Neuronal stem cell (in vitro differentiated cells): ENCODE data around the gene RPS19BP1.
"Not testable (repeated sequence)": the region's sequence is repeated elsewhere in the genome, so short reads cannot be mapped to it uniquely, and the experiment has no call there.

Experiments
- DNase-seq: peaks from one replicate; pipeline ENCODE4 v3.0.0-alpha.2; 2013; ENCODE audit warnings: low spot score
- H2AFZ ChIP-seq: one replicate; pipeline ENCODE4 v1.6.1; 2013; ENCODE audit warnings: mild to moderate bottlenecking, low read length, inconsistent platforms
- H2AK5ac ChIP-seq: 2 replicates; pipeline ENCODE4 v1.6.1; 2013; ENCODE audit warnings: low read depth, mild to moderate bottlenecking, inconsistent platforms, low read length, moderate library complexity, mixed read lengths
- H2BK120ac ChIP-seq: 2 replicates; pipeline ENCODE4 v1.6.1; 2013; ENCODE audit warnings: low read depth, mild to moderate bottlenecking, inconsistent platforms, low read length, moderate library complexity, mixed read lengths
- H2BK12ac ChIP-seq: one replicate; pipeline ENCODE4 v1.6.1; 2013; ENCODE audit warnings: low read length, inconsistent platforms
- H2BK15ac ChIP-seq: 2 replicates; pipeline ENCODE4 v1.6.1; 2013; ENCODE audit warnings: mild to moderate bottlenecking, low read length, inconsistent platforms, mixed read lengths
- H2BK5ac ChIP-seq: one replicate; pipeline ENCODE4 v1.6.1; 2013; ENCODE audit warnings: inconsistent platforms, mild to moderate bottlenecking, low read length, moderate library complexity
- H3K14ac ChIP-seq: one replicate; pipeline ENCODE4 v1.6.1; 2013; ENCODE audit warnings: low read length, inconsistent platforms
- H3K18ac ChIP-seq: 2 replicates; pipeline ENCODE4 v1.6.1; 2013; ENCODE audit warnings: low read length, inconsistent platforms
- H3K23ac ChIP-seq: 2 replicates; pipeline ENCODE4 v1.6.1; 2013; ENCODE audit warnings: low read depth, mild to moderate bottlenecking, mixed read lengths, low read length, inconsistent platforms; ENCODE audit not compliant: poor library complexity
- H3K27ac ChIP-seq: replicated peaks from 3 replicates; pipeline ENCODE4 v1.5.1; 2013; ENCODE audit warnings: low read length, inconsistent platforms
- H3K27me3 ChIP-seq, 3 experiments: 2 replicates each; pipeline ENCODE4 v1.6.1; 2013; ENCODE audit warnings: low read length in 3 of 3, mild to moderate bottlenecking in 2 of 3, inconsistent platforms in 1 of 3, low read depth in 1 of 3, mixed read lengths in 1 of 3, moderate library complexity in 1 of 3; ENCODE audit not compliant: control insufficient read depth in 3 of 3, insufficient read depth in 3 of 3
- H3K36me3 ChIP-seq, 2 donors: replicated peaks in 1 of 2; 2 replicates each; pipeline ENCODE4 v1.6.1; 2013; ENCODE audit warnings: low read length in 2 of 2; ENCODE audit not compliant: control insufficient read depth in 2 of 2, insufficient read depth in 2 of 2
- H3K4ac ChIP-seq: 2 replicates; pipeline ENCODE4 v1.6.1; 2013; ENCODE audit warnings: inconsistent platforms, mild to moderate bottlenecking, low read length, moderate library complexity
- H3K4me1 ChIP-seq, 2 donors: 1 replicate in 1 of 2; 2 replicates in 1 of 2; pipeline ENCODE4 v1.6.1; 2013; ENCODE audit warnings: low read length in 2 of 2, low read depth in 1 of 2; ENCODE audit not compliant: control insufficient read depth in 2 of 2, insufficient read depth in 1 of 2
- H3K4me2 ChIP-seq: one replicate; pipeline ENCODE4 v1.6.1; 2013; ENCODE audit warnings: mild to moderate bottlenecking, low read length, inconsistent platforms; ENCODE audit not compliant: insufficient read depth, poor library complexity, severe bottlenecking
- H3K4me3 ChIP-seq, 2 donors: 2 replicates each; pipeline ENCODE4 v1.5.1; 2013; ENCODE audit warnings: low read length in 2 of 2, mild to moderate bottlenecking in 2 of 2, inconsistent platforms in 1 of 2, moderate library complexity in 1 of 2
- H3K79me1 ChIP-seq: one replicate; pipeline ENCODE4 v1.6.1; 2013; ENCODE audit warnings: low read depth, mild to moderate bottlenecking, inconsistent platforms, low read length, moderate library complexity
- H3K9ac ChIP-seq: one replicate; pipeline ENCODE4 v1.6.1; 2013; ENCODE audit warnings: mild to moderate bottlenecking, low read depth, low read length, inconsistent platforms; ENCODE audit not compliant: poor library complexity
- H3K9me3 ChIP-seq, 2 donors: replicated peaks in 1 of 2; 2 replicates each; pipeline versions ENCODE3 to v1.6.1; 2013; ENCODE audit warnings: low read length in 2 of 2, mild to moderate bottlenecking in 2 of 2, inconsistent platforms in 1 of 2, low read depth in 1 of 2, mixed read lengths in 1 of 2, moderate library complexity in 1 of 2; ENCODE audit not compliant: control insufficient read depth in 2 of 2, insufficient read depth in 1 of 2
- H4K8ac ChIP-seq: one replicate; pipeline ENCODE4 v1.6.1; 2013; ENCODE audit warnings: low read depth, mild to moderate bottlenecking, inconsistent platforms, low read length, moderate library complexity
- H4K91ac ChIP-seq: one replicate; pipeline ENCODE4 v1.6.1; 2013; ENCODE audit warnings: low read length, low read depth, mild to moderate bottlenecking, inconsistent platforms; ENCODE audit not compliant: poor library complexity
- WGBS, 2 donors: extraction: QIAGEN DNeasy Blood & Tissue Kit; methylation state at CpG; one replicate each; pipeline ENCODE4 v1.1.7; 2013; ENCODE audit warnings: missing lambda C conversion rate in 2 of 2, mixed read lengths in 1 of 2; ENCODE audit not compliant: insufficient read length in 2 of 2, insufficient replicate concordance in 1 of 2; ENCODE audit errors: extremely low coverage in 2 of 2; 5-methylcytosine and 5-hydroxymethylcytosine counted together

Gene RPS19BP1

DNA sequence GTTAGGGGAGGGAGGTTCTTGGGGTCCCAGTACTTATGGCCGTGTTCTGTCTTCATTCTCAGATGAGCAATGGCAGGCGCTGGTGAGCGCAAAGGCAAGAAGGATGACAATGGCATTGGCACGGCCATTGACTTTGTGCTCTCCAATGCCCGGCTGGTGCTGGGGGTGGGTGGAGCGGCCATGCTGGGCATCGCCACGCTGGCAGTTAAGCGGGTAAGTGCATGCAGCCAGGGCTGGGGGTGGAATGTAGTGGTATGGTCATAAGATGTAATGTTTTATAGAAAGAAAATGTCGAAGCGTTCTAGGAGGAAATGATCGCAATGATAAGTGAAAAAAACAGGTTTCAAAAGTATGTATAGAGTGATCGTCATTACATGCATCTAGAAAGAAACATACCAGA, 21.3 kb downstream of the RPS19BP1 start:
- no peak overlapping the region for H4K8ac ChIP-seq
- no peak overlapping the region for H2BK120ac ChIP-seq
- H3K18ac ChIP-seq = no peak overlapping the region
- no peak overlapping the region for H3K4me2 ChIP-seq
- H3K27me3 ChIP-seq = no peaks in the 10 kb centered on the region
- H3K9me3 ChIP-seq = no peaks in the 10 kb centered on the region
- H4K91ac ChIP-seq = no peak overlapping the region
- H2AFZ ChIP-seq = no peak overlapping the region
- no peak overlapping the region for H3K27ac ChIP-seq
- no peak overlapping the region for H3K4me3 ChIP-seq
- no peak overlapping the region for H3K23ac ChIP-seq
- no peak overlapping the region for H2BK12ac ChIP-seq
- H3K14ac ChIP-seq = no peak overlapping the region
- no peak for DNase-seq
- H2BK15ac ChIP-seq = no peak overlapping the region
- no peak overlapping the region for H3K4ac ChIP-seq
- no peak overlapping the region for H2AK5ac ChIP-seq
- no peak overlapping the region for H2BK5ac ChIP-seq
- H3K36me3 ChIP-seq = peaks cover 51 to 95% of the 10 kb centered on the region in 2 donors
- WGBS, 2 donors = 100% methylated on average over 3 of the region's 13 CpGs; no CpG with 5 or more reads in 1 of the 2 donors
- H3K9ac ChIP-seq = no peak overlapping the region
- peaks cover 6% of the 10 kb centered on the region for H3K79me1 ChIP-seq
- no peaks in the 10 kb centered on the region for H3K4me1 ChIP-seq

DNA sequence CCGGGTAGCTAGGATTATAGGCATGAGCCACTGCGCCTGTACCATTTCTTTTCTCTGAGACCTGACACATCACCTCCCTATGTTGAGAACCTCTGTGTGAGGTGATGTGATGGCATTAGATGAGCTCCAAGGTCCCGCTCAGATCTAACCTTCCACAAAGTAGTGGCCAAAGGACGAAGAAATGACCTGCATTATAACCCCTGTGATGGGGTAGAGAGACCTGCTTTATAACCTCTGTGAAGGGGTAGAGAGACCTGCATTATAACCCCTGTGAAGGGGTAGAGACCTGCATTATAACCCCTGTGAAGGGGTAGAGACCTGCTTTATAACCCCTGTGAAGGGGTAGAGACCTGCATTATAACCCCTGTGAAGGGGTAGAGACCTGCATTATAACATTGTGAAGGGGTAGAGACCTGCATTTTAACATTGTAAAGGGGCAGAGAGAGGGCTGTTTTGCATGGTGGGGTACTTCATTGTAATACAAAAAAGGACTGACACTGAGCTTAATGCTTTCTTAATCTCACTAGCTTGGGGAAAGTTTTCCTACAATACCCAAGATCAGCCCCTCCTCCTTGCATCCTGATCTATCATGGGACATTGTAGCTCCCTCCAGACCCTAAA, 21.9 kb downstream of the RPS19BP1 start:
- Histone ChIP-seq H2BK120ac (no peak overlapping the region), H2BK15ac (no peak overlapping the region), H3K79me1 (peaks cover 6% of the 10 kb centered on the region), H3K27me3 (no peaks in the 10 kb centered on the region), H2BK5ac (no peak overlapping the region), H3K4me2 (no peak overlapping the region), H4K91ac (no peak overlapping the region), H3K36me3 (peaks cover 55 to 95% of the 10 kb centered on the region in 2 donors), H3K14ac (no peak overlapping the region), H3K9me3 (no peaks in the 10 kb centered on the region), H3K4me1 (no peaks in the 10 kb centered on the region), H2AK5ac (no peak overlapping the region), H2BK12ac (no peak overlapping the region), H3K4ac (no peak overlapping the region), H4K8ac (no peak overlapping the region), H3K23ac (no peak overlapping the region), H3K18ac (no peak overlapping the region), H3K9ac (no peak overlapping the region), H3K27ac (no peak overlapping the region), H3K4me3 (no peak overlapping the region), H2AFZ (no peak overlapping the region)
- no peak for DNase-seq
- WGBS, 2 donors = no CpG with 5 or more reads among the region's 4 CpGs

DNA sequence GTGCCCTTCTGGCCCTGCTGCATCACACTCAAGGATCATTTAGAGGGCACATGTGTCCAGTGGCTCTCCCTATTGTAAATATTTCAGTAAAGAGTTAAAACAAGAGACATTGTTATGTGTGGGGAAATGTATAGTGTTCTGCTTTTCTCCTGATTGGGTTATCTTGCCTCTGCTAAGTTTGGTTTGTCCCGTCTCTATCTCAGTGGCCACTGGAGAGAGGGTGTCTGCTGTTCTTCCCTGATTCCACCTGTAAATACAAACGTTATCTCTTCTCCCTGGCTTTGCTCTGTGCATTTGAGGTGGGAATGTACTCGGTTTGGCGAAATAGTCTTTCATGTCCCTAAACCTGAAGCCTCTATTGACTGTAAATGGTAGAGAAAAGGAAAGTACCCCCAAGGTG, 24.2 kb downstream of the RPS19BP1 start:
- Histone ChIP-seq H2BK12ac (no peak overlapping the region), H3K79me1 (peaks cover 5% of the 10 kb centered on the region), H4K8ac (no peak overlapping the region), H3K36me3 (peaks cover 50 to 95% of the 10 kb centered on the region in 2 donors), H2AFZ (no peak overlapping the region), H2BK15ac (no peak overlapping the region), H2AK5ac (no peak overlapping the region), H3K27ac (no peak overlapping the region), H3K4me1 (no peaks in the 10 kb centered on the region), H3K4ac (no peak overlapping the region), H2BK120ac (no peak overlapping the region), H3K14ac (no peak overlapping the region), H2BK5ac (no peak overlapping the region), H3K4me2 (no peak overlapping the region), H4K91ac (no peak overlapping the region), H3K4me3 (no peak overlapping the region), H3K9ac (no peak overlapping the region), H3K23ac (no peak overlapping the region), H3K27me3 (no peaks in the 10 kb centered on the region), H3K9me3 (no peaks in the 10 kb centered on the region), H3K18ac (no peak overlapping the region)
- WGBS, 2 donors = no CpG with 5 or more reads among the region's 4 CpGs
- DNase-seq = no peak

DNA sequence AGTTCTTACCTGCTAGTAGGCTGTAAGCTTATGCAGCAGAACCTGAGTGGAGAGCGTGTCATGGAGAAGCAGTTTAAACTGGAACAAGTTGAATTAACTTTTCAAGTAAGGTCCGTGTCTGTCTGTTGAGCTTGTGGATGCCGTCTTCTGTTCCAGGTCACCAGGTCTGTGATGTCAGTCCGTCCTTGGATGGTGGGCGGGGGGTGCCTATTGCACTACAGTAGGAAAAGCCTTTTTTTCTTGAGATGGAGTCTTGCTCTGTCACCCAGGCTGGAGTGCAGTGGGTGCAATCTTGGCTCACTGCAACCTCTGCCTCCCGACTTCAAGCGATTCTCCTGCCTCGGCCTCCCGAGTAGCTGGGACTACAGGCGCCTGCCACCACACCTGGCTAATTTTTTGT, 25.5 kb downstream of the RPS19BP1 start:
- peaks cover 44 to 86% of the 10 kb centered on the region in 2 donors for H3K36me3 ChIP-seq
- H2AFZ ChIP-seq, H3K4me3 ChIP-seq, H2AK5ac ChIP-seq, H4K8ac ChIP-seq, H3K79me1 ChIP-seq, H4K91ac ChIP-seq, H3K27ac ChIP-seq, H3K4me1 ChIP-seq, H3K23ac ChIP-seq, H3K9ac ChIP-seq, H3K4ac ChIP-seq, H3K18ac ChIP-seq, H2BK120ac ChIP-seq, H3K14ac ChIP-seq, H2BK12ac ChIP-seq, H2BK5ac ChIP-seq, DNase-seq, H3K4me2 ChIP-seq, H3K9me3 ChIP-seq, H3K27me3 ChIP-seq, H2BK15ac ChIP-seq: not testable (repeated sequence)
- WGBS, 2 donors = no CpG with 5 or more reads among the region's 10 CpGs
